H1 (cell line): ENCODE measurements around the gene COL6A2. TPM values are rescaled to one million over a fixed set of nuclear protein-coding genes. Genes with fewer than 3 reads are reported as not detected.

Experiments used
- CTCF ChIA-PET: fragments of 300-600 bp; sonication (Branson Sonifier 250); formaldehyde crosslinking; loops from one replicate; lab custom pipeline; 2021; ENCODE audit not compliant: partially characterized antibody; lab: Charles Lee
- POLR2A ChIA-PET: fragments of 300-600 bp; sonication (Branson Sonifier 250); formaldehyde crosslinking; loops from one replicate; lab custom pipeline; 2021; ENCODE audit warnings: inconsistent platforms; ENCODE audit not compliant: partially characterized antibody; lab: Charles Lee
- DNase-seq, 2 experiments: peaks; one replicate each; pipeline versions ENCODE4 v3.0.0 to v3.0.0-alpha.2; 2010 to 2022; ENCODE audit warnings: low spot score in 2 of 2, low read depth in 1 of 2, mixed read lengths in 1 of 2
- FAIRE-seq: peaks from 2 replicates; lab custom pipeline; 2011; peaks lifted over from hg19 to GRCh38; lab: Jason Lieb, UNC
- H2AFZ ChIP-seq: 2 replicates; pipeline ENCODE4 v1.8.1; 2012; ENCODE audit warnings: low read length, inconsistent platforms
- H2AK5ac ChIP-seq: 2 replicates; pipeline ENCODE4 v1.6.1; 2013; ENCODE audit warnings: low read depth, low read length
- H2BK120ac ChIP-seq: replicated peaks from 2 replicates; pipeline ENCODE3; 2013; ENCODE audit warnings: low read depth, low read length, inconsistent platforms
- H2BK12ac ChIP-seq: 2 replicates; pipeline ENCODE4 v1.6.1; 2013; ENCODE audit warnings: low read depth, low read length
- H2BK15ac ChIP-seq: 2 replicates; pipeline ENCODE4 v1.6.1; 2013; ENCODE audit warnings: low read length
- H2BK20ac ChIP-seq: 2 replicates; pipeline ENCODE4 v1.6.1; 2013; ENCODE audit warnings: low read length
- H2BK5ac ChIP-seq: 2 replicates; pipeline ENCODE4 v1.6.1; 2013; ENCODE audit warnings: low read depth, low read length
- H3K14ac ChIP-seq: 2 replicates; pipeline ENCODE4 v1.6.1; 2013; ENCODE audit warnings: inconsistent platforms; ENCODE audit not compliant: insufficient read length
- H3K18ac ChIP-seq: 2 replicates; pipeline ENCODE4 v1.6.1; 2013; ENCODE audit warnings: low read length; ENCODE audit errors: extremely low read depth
- H3K23ac ChIP-seq: 2 replicates; pipeline ENCODE4 v1.6.1; 2013; ENCODE audit warnings: inconsistent platforms; ENCODE audit not compliant: insufficient read length
- H3K23me2 ChIP-seq: 2 replicates; pipeline ENCODE4 v1.6.1; 2013; ENCODE audit warnings: low read depth, low read length
- H3K27ac ChIP-seq: 2 replicates; pipeline ENCODE4 v1.6.1; 2011; ENCODE audit warnings: low read depth, low read length, inconsistent platforms
- H3K27me3 ChIP-seq, 4 experiments: replicated peaks in 1 of 4; 1 replicate in 1 of 4; 2 replicates in 3 of 4; pipeline versions ENCODE4 v1.6.1 to v1.8.1; 2011 to 2013; ENCODE audit warnings: low read length in 3 of 4, mild to moderate bottlenecking in 3 of 4, inconsistent platforms in 2 of 4, mixed read lengths in 2 of 4, moderate library complexity in 1 of 4; ENCODE audit not compliant: control insufficient read depth in 3 of 4, insufficient read depth in 3 of 4; ENCODE audit errors: extremely low read depth in 1 of 4
- H3K36me3 ChIP-seq, 4 experiments: 2 replicates each; pipeline versions ENCODE4 v1.6.1 to v1.8.1; 2011 to 2013; ENCODE audit warnings: mild to moderate bottlenecking in 4 of 4, low read length in 3 of 4, moderate library complexity in 2 of 4, control low read depth in 1 of 4, inconsistent platforms in 1 of 4; ENCODE audit not compliant: insufficient read depth in 4 of 4, control insufficient read depth in 2 of 4
- H3K4ac ChIP-seq: replicated peaks from 2 replicates; pipeline ENCODE3; 2013; ENCODE audit warnings: low read length, low read depth, mixed read lengths, inconsistent platforms; ENCODE audit not compliant: insufficient read length
- H3K4me1 ChIP-seq, 4 experiments: replicated peaks in 1 of 4; 1 replicate in 1 of 4; 2 replicates in 3 of 4; pipeline versions ENCODE4 v1.6.1 to v1.8.1; 2011 to 2013; ENCODE audit warnings: low read length in 3 of 4, inconsistent platforms in 2 of 4, mixed read lengths in 1 of 4; ENCODE audit not compliant: insufficient read depth in 4 of 4, control insufficient read depth in 3 of 4
- H3K4me2 ChIP-seq, 2 experiments: 2 replicates each; pipeline versions ENCODE4 v1.6.1 to v1.8.1; 2011 to 2013; ENCODE audit warnings: low read depth in 2 of 2, low read length in 2 of 2, control low read depth in 1 of 2, inconsistent platforms in 1 of 2, mild to moderate bottlenecking in 1 of 2; ENCODE audit not compliant: insufficient read depth in 1 of 2
- H3K4me3 ChIP-seq, 4 experiments: fragments of 200-600, 300-600 bp in 1 of 4; sonication (generic), shearing (Covaris generic), sonication (Bioruptor Twin) in 1 of 4; 2 replicates each; pipeline versions ENCODE4 v1.5.1 to v1.8.1; 2011 to 2016; ENCODE audit warnings: low read length in 4 of 4, low read depth in 3 of 4, control low read depth in 2 of 4, inconsistent platforms in 2 of 4, mild to moderate bottlenecking in 2 of 4, mixed read lengths in 1 of 4, moderate library complexity in 1 of 4; ENCODE audit not compliant: insufficient read depth in 2 of 4; ENCODE audit errors: extremely low read depth in 1 of 4
- H3K56ac ChIP-seq: replicated peaks from 2 replicates; pipeline ENCODE3; 2013; ENCODE audit warnings: low read depth, mild to moderate bottlenecking, mixed read lengths, low read length, inconsistent platforms; ENCODE audit not compliant: insufficient read length
- H3K79me1 ChIP-seq: 2 replicates; pipeline ENCODE4 v1.6.1; 2013; ENCODE audit warnings: low read depth, low read length, control low read depth
- H3K79me2 ChIP-seq, 2 experiments: 2 replicates each; pipeline versions ENCODE4 v1.6.1 to v1.8.1; 2012 to 2013; ENCODE audit warnings: low read length in 2 of 2, mild to moderate bottlenecking in 2 of 2, inconsistent platforms in 1 of 2; ENCODE audit not compliant: insufficient read depth in 2 of 2, control insufficient read depth in 1 of 2
- H3K9ac ChIP-seq, 4 experiments: replicated peaks in 1 of 4; 1 replicate in 1 of 4; 2 replicates in 3 of 4; pipeline versions ENCODE4 v1.6.1 to v1.8.1; 2011 to 2013; ENCODE audit warnings: low read depth in 3 of 4, low read length in 3 of 4, control low read depth in 2 of 4, mild to moderate bottlenecking in 2 of 4, moderate library complexity in 2 of 4, inconsistent platforms in 1 of 4; ENCODE audit errors: extremely low read depth in 1 of 4
- H3K9me3 ChIP-seq, 2 experiments: 2 replicates each; pipeline versions ENCODE4 v1.6.1 to v1.8.1; 2012 to 2013; ENCODE audit warnings: mild to moderate bottlenecking in 2 of 2, moderate library complexity in 2 of 2, control low read depth in 1 of 2, inconsistent platforms in 1 of 2, low read depth in 1 of 2, low read length in 1 of 2, mixed read lengths in 1 of 2; ENCODE audit not compliant: insufficient read depth in 2 of 2
- H4K20me1 ChIP-seq, 2 experiments: replicated peaks in 1 of 2; 2 replicates each; pipeline versions ENCODE3 to v1.8.1; 2011 to 2013; ENCODE audit warnings: inconsistent platforms in 2 of 2, low read length in 2 of 2, mild to moderate bottlenecking in 1 of 2; ENCODE audit not compliant: insufficient read depth in 2 of 2, control insufficient read depth in 1 of 2
- H4K5ac ChIP-seq: 2 replicates; pipeline ENCODE4 v1.6.1; 2013; ENCODE audit warnings: low read length, low read depth, mixed read lengths, inconsistent platforms; ENCODE audit not compliant: insufficient read length
- H4K8ac ChIP-seq: 2 replicates; pipeline ENCODE4 v1.8.0; 2013; ENCODE audit warnings: mild to moderate bottlenecking, moderate library complexity, low read length, inconsistent platforms; ENCODE audit not compliant: insufficient read depth; ENCODE audit errors: extremely low read depth
- H4K91ac ChIP-seq: replicated peaks from 2 replicates; pipeline ENCODE3; 2013; ENCODE audit warnings: low read length, mixed read lengths, inconsistent platforms; ENCODE audit not compliant: insufficient read length
- CBX5 ChIP-seq: fragments of 300-800, 300-1000 bp; sonication (generic); IDR thresholded peaks from 2 replicates; pipeline ENCODE4 v1.7.1; 2016; ENCODE audit warnings: antibody characterized with exemption, low read length, low read depth
- CTBP2 ChIP-seq: IDR thresholded peaks from 2 replicates; pipeline ENCODE4 v1.7.0; 2011; ENCODE audit warnings: borderline replicate concordance, mild to moderate bottlenecking, moderate library complexity, mixed read lengths, low read length; ENCODE audit not compliant: insufficient read depth, insufficient read length
- EP300 ChIP-seq, 2 experiments: IDR thresholded peaks; 1 replicate in 1 of 2; 2 replicates in 1 of 2; pipeline ENCODE4 v1.6.1; 2011 to 2012; ENCODE audit warnings: low read depth in 2 of 2, low read length in 2 of 2, mild to moderate bottlenecking in 2 of 2, borderline replicate concordance in 1 of 2, inconsistent platforms in 1 of 2, moderate library complexity in 1 of 2
- RXRA ChIP-seq: IDR thresholded peaks from 2 replicates; pipeline ENCODE4 v1.6.1; 2011; ENCODE audit warnings: low read depth, mild to moderate bottlenecking, low read length, moderate library complexity; ENCODE audit not compliant: insufficient read depth
- TCF12 ChIP-seq: IDR thresholded peaks from 2 replicates; pipeline ENCODE4 v1.6.1; 2011; ENCODE audit warnings: low read depth, mild to moderate bottlenecking, low read length
- YY1 ChIP-seq: IDR thresholded peaks from 2 replicates; pipeline ENCODE4 v1.6.1; 2011; ENCODE audit warnings: low read depth, mild to moderate bottlenecking, low read length
- WGBS, 2 experiments: shearing (Covaris generic) in 1 of 2; methylation state at CpG; one replicate each; pipeline versions ENCODE4 v1.1.6 to v1.1.7; 2013 to 2015; ENCODE audit warnings: low lambda C conversion rate in 2 of 2, mixed read lengths in 2 of 2, inconsistent platforms in 1 of 2, low coverage in 1 of 2, missing lambda C conversion rate in 1 of 2; ENCODE audit not compliant: insufficient replicate concordance in 2 of 2, insufficient coverage in 1 of 2, insufficient read length in 1 of 2; ENCODE audit errors: extremely low coverage in 1 of 2, missing lambda C conversion rate in 1 of 2; 5-methylcytosine and 5-hydroxymethylcytosine counted together
- polyA plus RNA-seq, 7 experiments: library from polyadenylated mRNA; depleted of rRNA in 3 of 7; stranded (reverse) in 5 of 7; unstranded in 2 of 7; fragments of >200 nt in 5 of 7; fragments of 200-250 nt in 2 of 7; gene quantifications; 1 replicate in 5 of 7; 2 replicates in 1 of 7; 4 replicates in 1 of 7; pipeline versions ENCODE4 v1.2.1 to v1.2.3, GENCODE V29; 2011 to 2013; ENCODE audit warnings: missing spikeins in 2 of 7, mixed read lengths in 2 of 7
- total RNA-seq: library from RNA; stranded (reverse); fragmentation: NEBNext Ultra II Directional; extraction: Animal tissue kit (Norgen Biotek cat#: 25700); gene quantifications from 2 replicates; pipeline ENCODE4 v1.2.1, GENCODE V29; 2021

COL6A2 gene
- total and polyA plus RNA-seq, 2 of the 8 experiments (the other 6 are each of a cell fraction or from before 2014, with no cell fraction given) = 60.1 to 62.7 TPM

- no peak overlapping the region for H3K27ac ChIP-seq
- no peak overlapping the region for H4K5ac ChIP-seq
- H2AFZ ChIP-seq = no peak overlapping the region
- no peak overlapping the region for H2BK5ac ChIP-seq
- H3K56ac ChIP-seq = no peak overlapping the region
- ChIA-PET CTCF (no interaction called here), POLR2A (no interaction called here)
- H3K18ac ChIP-seq = no peak overlapping the region
- no peak overlapping the region for H3K23ac ChIP-seq
- 72% methylated on average over 6 of the region's 6 CpGs; no CpG with 5 or more reads in 1 of the 2 experiments for WGBS, 2 experiments
- no peaks in the 10 kb centered on the region for H3K79me1 ChIP-seq
- no peaks in the 10 kb centered on the region for H3K36me3 ChIP-seq
- H2BK120ac ChIP-seq = no peak overlapping the region
- no peaks in the 10 kb centered on the region; a peak in 2 of 7 replicates for H3K27me3 ChIP-seq
- no peaks in the 10 kb centered on the region for H3K79me2 ChIP-seq
- H3K4me3 ChIP-seq = no peak overlapping the region
- H4K91ac ChIP-seq = no peak overlapping the region
- H3K4me2 ChIP-seq = no peak overlapping the region
- FAIRE-seq = no peak
- no peaks in the 10 kb centered on the region for H4K20me1 ChIP-seq
- TF ChIP-seq YY1 (no peak), CBX5 (no peak), RXRA (no peak), TCF12 (no peak), EP300 (IDR thresholded peaks at IDR 0.05; ENCODE audit: borderline replicate concordance in 1 of 2, low read depth in 2 of 2, low read length in 2 of 2) (no peak), CTBP2 (no peak)
- no peak overlapping the region for H3K14ac ChIP-seq
- H2AK5ac ChIP-seq = no peak overlapping the region
- peaks cover 0 to 4% (median under 1%) of the 10 kb centered on the region in 4 experiments; a peak in 2 of 7 replicates for H3K4me1 ChIP-seq
- H3K9me3 ChIP-seq = peaks cover 33 to 35% of the 10 kb centered on the region in 2 experiments
- H3K9ac ChIP-seq = no peak overlapping the region
- H4K8ac ChIP-seq = no peak overlapping the region
- H2BK12ac ChIP-seq = no peak overlapping the region
- H2BK20ac ChIP-seq = no peak overlapping the region
- H2BK15ac ChIP-seq = no peak overlapping the region
- DNase-seq = peak in 1 of 2 experiments; percentile 2
- no peaks in the 10 kb centered on the region for H3K23me2 ChIP-seq
- no peak overlapping the region for H3K4ac ChIP-seq
Measured at GRCh38 chr21:46061518-46061917, 36.4 kb upstream of the COL6A2 start.
